ENCODE results near the gene CLK2.

GRCh38 chr1:155219592-155220031 lies 53.7 kb downstream of the CLK2 start:
- TF ChIP-seq EP300 (conservative IDR thresholded peaks at IDR 0.05; ENCODE audit: poor library complexity, severe bottlenecking) (no peak), CTCF (IDR thresholded peaks at IDR 0.05; ENCODE audit: poor library complexity, severe bottlenecking) (no peak), SMC3 (conservative IDR thresholded peaks at IDR 0.05; ENCODE audit: poor library complexity) (no peak), EZH2 (IDR thresholded peaks at IDR 0.05; ENCODE audit: borderline replicate concordance, insufficient read depth, low read length, poor library complexity, severe bottlenecking) (no peak), RAD21 (conservative IDR thresholded peaks at IDR 0.05) (no peak), REST (IDR thresholded peaks at IDR 0.05; ENCODE audit: borderline replicate concordance) (no peak), TAF1 (IDR thresholded peaks at IDR 0.05; ENCODE audit: low read depth) (no peak)
